Measurements from ENCODE around the gene EML4.

Gene EML4

DNA sequence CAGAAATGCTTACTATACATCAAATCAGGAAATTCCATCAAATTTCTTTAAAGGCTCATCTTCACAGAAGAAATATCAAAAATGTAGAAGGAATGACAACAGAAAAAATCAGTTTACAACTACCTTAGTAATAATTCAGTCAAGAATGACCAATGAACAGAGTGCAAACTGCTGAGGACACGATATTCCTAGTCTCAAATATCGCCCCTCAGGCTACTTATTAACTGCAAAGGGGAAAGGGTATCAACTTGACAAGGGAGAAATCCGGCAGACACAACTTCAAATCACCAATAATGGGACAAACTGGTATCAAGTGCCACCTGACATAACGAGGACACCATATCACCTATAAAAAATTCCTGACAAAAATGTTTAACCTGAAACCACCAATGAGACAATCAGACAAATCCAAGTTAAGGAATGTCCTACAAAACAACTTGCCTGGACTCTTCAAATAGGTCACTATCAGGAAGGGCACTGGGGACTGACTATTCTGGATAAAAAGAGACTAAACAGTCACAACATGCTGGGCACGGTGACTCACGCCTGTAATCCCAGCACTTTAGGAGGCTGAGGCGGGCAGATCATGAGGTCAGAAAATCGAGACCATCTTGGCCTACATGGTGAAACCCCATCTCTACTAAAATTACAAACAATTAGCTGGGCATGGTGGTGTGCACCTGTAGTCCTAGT lies 179.1 kb downstream of the EML4 start:
- H3K4me1 ChIP-seq, result peaks cover 5% of the 10 kb centered on the region
- H3K27me3 ChIP-seq (ENCODE audit: control insufficient read depth, insufficient read depth, low read length), result no peaks in the 10 kb centered on the region
- H3K27ac ChIP-seq, result no peak overlapping the region
- H3K4me2 ChIP-seq (ENCODE audit: low read length), result no peak overlapping the region
- H3K4me3 ChIP-seq (ENCODE audit: low read depth, low read length), result no peak overlapping the region
- peaks cover 23% of the 10 kb centered on the region for H3K79me2 ChIP-seq
- TF ChIP-seq, protein P1, sequence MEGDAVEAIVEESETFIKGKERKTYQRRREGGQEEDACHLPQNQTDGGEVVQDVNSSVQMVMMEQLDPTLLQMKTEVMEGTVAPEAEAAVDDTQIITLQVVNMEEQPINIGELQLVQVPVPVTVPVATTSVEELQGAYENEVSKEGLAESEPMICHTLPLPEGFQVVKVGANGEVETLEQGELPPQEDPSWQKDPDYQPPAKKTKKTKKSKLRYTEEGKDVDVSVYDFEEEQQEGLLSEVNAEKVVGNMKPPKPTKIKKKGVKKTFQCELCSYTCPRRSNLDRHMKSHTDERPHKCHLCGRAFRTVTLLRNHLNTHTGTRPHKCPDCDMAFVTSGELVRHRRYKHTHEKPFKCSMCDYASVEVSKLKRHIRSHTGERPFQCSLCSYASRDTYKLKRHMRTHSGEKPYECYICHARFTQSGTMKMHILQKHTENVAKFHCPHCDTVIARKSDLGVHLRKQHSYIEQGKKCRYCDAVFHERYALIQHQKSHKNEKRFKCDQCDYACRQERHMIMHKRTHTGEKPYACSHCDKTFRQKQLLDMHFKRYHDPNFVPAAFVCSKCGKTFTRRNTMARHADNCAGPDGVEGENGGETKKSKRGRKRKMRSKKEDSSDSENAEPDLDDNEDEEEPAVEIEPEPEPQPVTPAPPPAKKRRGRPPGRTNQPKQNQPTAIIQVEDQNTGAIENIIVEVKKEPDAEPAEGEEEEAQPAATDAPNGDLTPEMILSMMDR (IDR thresholded peaks at IDR 0.05), result no peak
- no peaks in the 10 kb centered on the region for H3K36me3 ChIP-seq (ENCODE audit: control insufficient read depth, insufficient read depth, low read length)
- H3K9me3 ChIP-seq (ENCODE audit: control insufficient read depth, low read length), result no peaks in the 10 kb centered on the region
- no peak overlapping the region for H2AFZ ChIP-seq
- no peak overlapping the region for H3K9ac ChIP-seq

DNA sequence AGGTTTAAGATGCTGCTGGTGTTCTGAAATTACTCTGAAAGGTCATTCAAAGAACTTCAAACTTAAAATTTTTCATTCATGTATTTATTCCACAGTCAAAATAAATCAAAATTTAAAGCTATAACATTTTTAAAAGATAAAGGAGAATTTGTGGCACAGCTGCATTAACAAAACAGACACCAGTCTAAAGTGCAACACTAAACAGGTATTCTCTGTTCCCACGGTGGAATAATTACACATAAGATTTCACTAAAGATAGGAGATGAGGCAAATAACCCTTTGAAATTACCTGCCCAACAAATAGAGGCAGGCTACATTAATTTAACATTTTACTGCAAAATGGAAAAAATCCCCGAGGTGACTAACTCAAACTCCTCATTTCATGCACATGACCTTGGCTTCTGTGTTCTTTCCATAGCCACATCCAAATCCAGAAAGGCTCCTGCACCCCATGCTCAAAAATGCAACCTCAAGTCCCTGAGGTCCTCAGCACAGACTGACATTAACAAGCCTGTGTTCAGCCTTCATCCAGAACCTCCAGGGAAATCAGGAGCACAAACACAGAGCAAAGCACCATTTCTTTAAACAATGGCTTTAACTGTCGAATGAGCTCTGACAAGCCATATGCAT lies 181.4 kb downstream of the EML4 start:
- Histone ChIP-seq H3K27ac (no peak overlapping the region), H3K9ac (no peak overlapping the region), H3K79me2 (peaks cover 30% of the 10 kb centered on the region), H3K4me2 (ENCODE audit: low read length) (no peak overlapping the region), H3K4me3 (ENCODE audit: low read depth, low read length) (no peak overlapping the region), H3K9me3 (ENCODE audit: control insufficient read depth, low read length) (no peaks in the 10 kb centered on the region), H2AFZ (no peak overlapping the region), H3K4me1 (no peaks in the 10 kb centered on the region), H3K36me3 (ENCODE audit: control insufficient read depth, insufficient read depth, low read length) (no peaks in the 10 kb centered on the region), H3K27me3 (ENCODE audit: control insufficient read depth, insufficient read depth, low read length) (no peaks in the 10 kb centered on the region)
- TF ChIP-seq, protein P1 (IDR thresholded peaks at IDR 0.05), result no peak

DNA sequence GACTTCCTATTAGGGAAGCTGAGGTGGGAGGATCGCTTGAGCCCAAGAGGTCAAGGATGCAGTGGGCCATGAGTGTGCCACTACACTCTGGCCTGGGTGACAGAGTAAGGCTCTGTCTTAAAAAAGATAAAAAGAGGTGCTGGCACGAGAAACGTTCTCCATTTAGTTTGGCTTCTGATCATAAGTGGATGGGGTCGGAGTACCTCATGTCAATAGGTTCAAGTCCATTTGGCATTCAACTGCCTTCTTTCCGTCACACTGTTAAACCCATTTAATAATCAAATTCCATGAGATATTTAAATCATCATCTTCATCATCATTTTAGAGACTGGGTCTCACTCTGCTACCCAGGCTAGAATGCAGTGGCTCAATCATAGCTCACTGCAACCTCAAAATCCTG lies 182.7 kb downstream of the EML4 start:
- Histone ChIP-seq H3K4me1 (no peaks in the 10 kb centered on the region), H3K4me2 (ENCODE audit: low read length) (no peak overlapping the region), H3K27me3 (ENCODE audit: control insufficient read depth, insufficient read depth, low read length) (no peaks in the 10 kb centered on the region), H3K79me2 (peaks cover 32% of the 10 kb centered on the region), H3K27ac (no peak overlapping the region), H3K4me3 (ENCODE audit: low read depth, low read length) (no peak overlapping the region), H3K9ac (no peak overlapping the region), H2AFZ (no peak overlapping the region), H3K9me3 (ENCODE audit: control insufficient read depth, low read length) (no peaks in the 10 kb centered on the region), H3K36me3 (ENCODE audit: control insufficient read depth, insufficient read depth, low read length) (no peaks in the 10 kb centered on the region)
- TF ChIP-seq, protein P1 (IDR thresholded peaks at IDR 0.05), result no peak

- H3K4me1 ChIP-seq, result peaks cover under 1% of the 10 kb centered on the region
- no peak overlapping the region for H2AFZ ChIP-seq
- TF ChIP-seq, protein P1 (IDR thresholded peaks at IDR 0.05), result no peak
- H3K36me3 ChIP-seq (ENCODE audit: control insufficient read depth, insufficient read depth, low read length), result no peaks in the 10 kb centered on the region
- no peak overlapping the region for H3K9ac ChIP-seq
- peaks cover 40% of the 10 kb centered on the region for H3K79me2 ChIP-seq
- H3K27ac ChIP-seq, result no peak overlapping the region
- H3K4me3 ChIP-seq (ENCODE audit: low read depth, low read length), result no peak overlapping the region
- H3K4me2 ChIP-seq (ENCODE audit: low read length), result no peak overlapping the region
- H3K27me3 ChIP-seq (ENCODE audit: control insufficient read depth, insufficient read depth, low read length), result no peaks in the 10 kb centered on the region
- no peaks in the 10 kb centered on the region for H3K9me3 ChIP-seq (ENCODE audit: control insufficient read depth, low read length)
Measured at GRCh38 chr2:42353792-42354429, 184.8 kb downstream of the EML4 start.
